ENCODE measurements around the gene RRAS2.

DNA sequence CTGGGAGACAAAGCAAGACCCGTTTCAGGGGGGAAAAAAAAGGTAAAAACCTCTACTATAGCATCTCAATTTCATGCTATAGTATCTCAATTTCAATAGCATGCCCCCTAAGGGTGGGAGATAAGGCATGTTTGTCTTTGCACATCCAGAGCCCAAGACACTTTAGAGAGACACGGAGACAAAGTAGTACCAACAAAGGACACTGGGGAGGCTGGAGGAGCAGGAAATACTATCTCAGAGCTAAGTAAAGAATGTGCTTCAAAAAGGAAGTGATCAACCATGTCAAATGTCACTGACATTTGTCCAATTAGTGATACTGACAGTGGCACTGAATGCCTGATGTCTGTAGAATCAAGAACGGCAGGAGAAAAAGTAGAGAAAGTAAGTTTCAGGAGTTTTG, 68.6 kb downstream of the RRAS2 start:
- TF ChIP-seq EZH2 (IDR thresholded peaks at IDR 0.05) (no peak), POLR2AphosphoS5 (IDR thresholded peaks at IDR 0.05; ENCODE audit: borderline replicate concordance, low read depth, low read length) (no peak)

Data from SK-N-MC (cell line).